Skin of body (tissue), 2 donors: ENCODE data around the gene PITX1. TPM values are rescaled to one million over a fixed set of nuclear protein-coding genes. Genes with fewer than 3 reads are reported as not detected.
"Not testable (repeated sequence)": the region's sequence is repeated elsewhere in the genome, so short reads cannot be mapped to it uniquely, and the experiment has no call there.

Source experiments
- DNase-seq: peaks from one replicate; lab custom pipeline; 2025; lab: John Stamatoyannopoulos, UW
- total RNA-seq: library from RNA; depleted of rRNA; stranded (reverse); fragments of >200 nt; gene quantifications from one replicate; pipeline ENCODE4 v1.2.3, GENCODE V29; 2014

Gene PITX1
- 1.1 TPM for total RNA-seq

DNA sequence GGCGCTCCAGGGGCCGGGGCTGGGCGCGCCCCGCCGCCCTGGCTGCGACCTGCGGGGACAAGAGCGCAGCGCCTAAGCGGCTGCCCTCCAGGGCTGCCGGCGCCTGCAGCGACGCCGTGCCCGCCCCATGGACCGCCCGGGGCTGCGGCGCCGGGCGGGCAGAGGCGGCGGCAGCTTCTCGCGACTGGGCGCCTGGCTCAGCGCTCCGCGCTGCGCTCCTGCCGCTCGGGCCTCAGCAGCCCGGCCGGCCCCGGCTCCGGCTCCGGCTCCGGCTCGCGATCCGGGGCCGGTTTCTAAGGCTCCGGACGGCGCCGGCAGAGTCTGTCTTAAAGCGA is at the start of gene PITX1:
Gene PITX1, minus strand, starts transcription at position 328 of the 335 bp plus-strand sequence. CDS start 347 bp downstream, outside the sequence.
- no peak for DNase-seq

- DNase-seq: not testable (repeated sequence)
Measured at GRCh38 chr5:135083334-135083733, 49.3 kb upstream of the PITX1 start.

- DNase-seq: no peak
Measured at GRCh38 chr5:135081240-135081639, 47.2 kb upstream of the PITX1 start.

DNA sequence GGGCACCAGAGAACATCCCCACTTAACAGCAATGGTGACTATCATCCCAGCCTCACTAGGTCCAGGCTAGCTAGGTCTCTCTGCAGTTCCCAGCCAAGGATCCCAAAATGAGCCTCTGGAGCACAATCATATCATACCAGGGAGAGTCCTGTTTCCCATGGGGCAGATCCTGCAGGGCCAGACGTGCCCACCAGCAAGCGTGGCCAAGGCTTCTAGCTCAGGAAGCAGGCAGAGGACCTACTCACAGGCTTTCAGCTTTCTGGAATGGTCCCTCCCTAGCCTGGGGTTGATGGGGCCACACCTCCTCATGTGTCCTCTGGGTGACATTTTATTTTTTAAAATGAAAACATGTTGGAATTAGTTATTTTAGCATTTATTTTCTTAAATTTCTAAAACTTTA is 45.7 kb upstream of the PITX1 start:
- DNase-seq: no peak

GRCh38 chr5:135079099-135079681 is 45.2 kb upstream of the PITX1 start:
- DNase-seq: no peak

DNA sequence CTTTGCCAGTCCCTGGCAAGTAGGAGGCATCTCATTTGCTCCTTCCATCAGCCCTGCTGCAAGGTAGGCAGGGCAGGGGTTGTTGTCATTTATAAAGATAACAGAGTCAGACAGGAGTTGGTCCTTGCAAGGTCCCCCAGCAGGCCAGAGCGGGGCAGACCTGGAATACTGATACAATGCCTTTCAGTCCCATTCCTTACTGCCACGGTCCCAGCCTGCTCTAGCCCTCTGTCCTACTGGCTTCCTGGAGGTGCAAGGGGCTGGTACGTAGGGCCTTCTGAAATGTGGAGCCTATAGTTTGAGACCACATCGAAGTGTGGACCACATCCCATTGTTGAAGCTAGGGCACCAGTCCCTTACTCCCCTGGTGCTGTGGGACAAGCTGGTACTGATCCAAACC is 42.8 kb upstream of the PITX1 start:
- DNase-seq: no peak

GRCh38 chr5:135076051-135076491 is 42.0 kb upstream of the PITX1 start:
- no peak for DNase-seq

DNA sequence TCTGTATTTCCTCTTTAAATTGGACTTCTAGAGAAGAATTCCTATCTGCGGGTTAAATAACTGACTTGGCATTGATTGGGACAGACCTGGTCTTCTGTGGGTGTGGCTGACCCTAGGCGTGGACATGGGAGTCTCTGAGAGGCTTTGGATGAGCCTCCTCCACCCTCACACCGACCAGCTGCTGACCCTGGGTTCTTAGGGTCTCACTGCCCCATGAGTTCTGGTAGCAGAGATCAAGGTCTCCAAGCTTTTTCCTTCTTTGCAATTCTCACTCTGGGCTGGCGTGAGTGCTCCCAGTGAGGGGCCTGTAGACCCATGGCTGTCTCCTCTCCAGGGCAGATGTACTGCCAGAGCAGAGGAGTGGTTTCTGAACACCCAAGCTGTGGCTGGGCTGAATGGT is 41.6 kb upstream of the PITX1 start:
- DNase-seq: no peak

- no peak for DNase-seq
Measured at GRCh38 chr5:135073761-135074345, 39.8 kb upstream of the PITX1 start.

- no peak for DNase-seq
Measured at GRCh38 chr5:135072387-135073281, 38.6 kb upstream of the PITX1 start.

GRCh38 chr5:135071311-135071710 is 37.3 kb upstream of the PITX1 start:
- DNase-seq: no peak

- no peak for DNase-seq
Measured at GRCh38 chr5:135069895-135070657, 36.0 kb upstream of the PITX1 start.

DNA sequence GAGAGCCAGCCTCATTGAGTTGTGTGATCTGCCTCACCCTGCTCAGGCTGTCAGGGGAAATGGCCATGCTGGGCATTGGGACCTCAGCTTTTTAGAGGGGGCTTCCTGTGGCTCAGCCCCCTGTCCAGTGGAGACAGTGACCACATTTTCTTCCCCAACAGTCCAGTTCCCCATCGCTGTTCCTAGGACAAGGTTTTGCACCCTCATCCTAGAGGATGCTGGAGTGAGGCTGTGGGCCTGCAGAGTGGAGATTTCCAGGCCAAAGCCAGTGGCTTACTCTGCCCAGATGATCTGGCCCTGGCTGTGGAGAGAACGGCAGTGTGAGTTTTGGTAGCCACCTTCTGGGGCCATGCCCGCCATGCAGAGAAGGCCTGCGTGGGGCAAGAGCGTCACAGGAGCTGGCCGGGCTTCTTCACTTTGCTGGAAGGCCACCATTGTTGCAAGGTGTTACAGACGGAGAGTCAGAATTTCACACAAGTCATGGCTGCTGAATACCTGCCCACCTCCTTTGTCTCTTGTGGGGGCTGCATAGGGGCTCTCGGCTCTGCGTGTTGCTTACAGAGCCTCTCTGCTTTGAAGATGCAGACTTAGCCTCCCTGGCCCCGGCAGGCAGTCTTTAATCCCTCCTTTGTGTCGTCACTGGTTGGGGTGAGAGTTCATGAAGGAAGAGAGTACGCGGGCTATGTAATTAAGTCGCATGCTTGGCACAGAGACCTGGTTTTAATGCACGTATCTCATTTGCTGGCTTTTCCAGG is 35.2 kb upstream of the PITX1 start:
- DNase-seq: no peak

DNA sequence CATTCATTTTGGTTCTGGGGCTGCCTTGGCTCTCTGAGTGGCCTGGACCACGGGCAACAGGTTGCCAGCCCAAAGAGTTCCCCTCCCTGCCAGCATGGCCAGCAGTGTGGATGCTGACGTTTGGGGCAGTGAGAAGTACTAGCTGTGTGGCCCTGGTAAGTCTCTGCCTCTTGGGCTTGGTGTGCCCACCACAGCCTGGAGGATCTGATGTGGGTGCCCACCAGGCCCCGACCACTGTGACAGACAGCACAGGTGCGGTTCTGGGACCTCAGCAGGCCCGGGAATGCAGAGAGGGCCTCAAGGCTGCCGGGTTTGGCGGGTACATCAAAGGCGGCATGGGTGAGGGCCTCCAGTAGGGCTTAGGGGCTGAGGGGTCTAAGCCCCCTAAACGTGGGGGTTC is 33.6 kb upstream of the PITX1 start:
- no peak for DNase-seq

GRCh38 chr5:135066781-135067180 is 32.8 kb upstream of the PITX1 start:
- DNase-seq: no peak

DNA sequence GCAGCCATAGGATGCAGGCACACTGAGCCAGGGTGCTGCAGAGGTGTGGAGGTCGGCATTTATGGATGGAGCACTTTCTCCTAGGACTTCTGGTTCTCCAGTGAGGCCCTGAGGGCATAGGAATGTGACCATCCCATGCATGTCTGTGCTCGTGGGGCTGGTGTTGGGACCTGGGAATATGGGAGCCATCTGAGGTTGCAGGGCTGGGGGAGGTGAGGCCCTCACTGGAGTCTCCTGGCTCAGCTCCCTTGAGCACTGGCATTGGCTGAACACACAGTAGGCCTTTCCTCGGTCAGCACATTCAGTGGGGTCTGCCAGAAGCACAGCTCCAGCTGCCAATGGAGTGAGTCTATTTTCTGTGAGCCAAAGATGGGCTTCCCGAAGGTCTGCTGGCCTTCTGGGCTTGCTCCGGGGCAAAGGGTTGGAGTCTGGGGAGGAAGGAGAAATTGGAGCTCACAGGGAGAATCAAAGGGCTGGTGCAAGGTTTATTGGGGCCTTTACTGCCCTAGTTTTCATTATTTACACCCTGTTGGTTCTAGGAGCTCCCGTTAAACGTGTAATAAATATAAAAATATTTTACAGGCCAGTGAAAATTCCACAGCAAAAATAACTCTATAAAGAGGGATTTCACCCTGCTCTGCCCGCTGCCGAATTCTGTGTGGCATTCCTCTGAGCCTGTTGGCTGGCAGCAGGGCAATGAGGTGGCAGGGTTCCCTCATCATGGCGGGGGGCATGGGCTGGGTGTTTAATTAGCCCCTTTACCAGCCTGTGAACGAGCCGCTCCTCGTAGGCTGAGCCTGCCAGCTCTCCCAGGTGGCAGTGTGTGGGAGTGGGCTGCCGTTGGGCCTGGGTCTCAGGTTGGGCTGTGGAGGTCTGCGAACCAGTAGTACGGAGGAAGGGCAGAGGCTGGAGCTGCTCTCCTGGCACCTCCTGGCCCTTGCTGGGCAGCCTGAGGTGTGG is 31.6 kb upstream of the PITX1 start:
- no peak for DNase-seq

DNA sequence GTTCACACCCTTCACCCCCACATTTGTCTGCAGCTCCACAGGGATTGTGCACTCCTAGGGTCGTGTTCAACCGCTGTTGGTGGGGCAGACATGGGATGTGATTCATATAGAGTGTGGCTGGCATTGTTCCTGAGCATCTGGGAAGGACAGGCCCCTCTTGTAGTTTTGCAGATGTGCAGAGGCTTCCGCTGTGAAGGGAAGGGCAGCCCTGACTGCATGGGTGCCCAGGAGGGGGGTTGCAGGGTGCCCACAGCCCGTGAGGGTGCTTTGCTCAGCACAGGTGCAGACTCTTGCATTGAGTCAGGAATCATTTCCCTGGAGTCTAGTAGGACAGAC is 30.2 kb upstream of the PITX1 start:
- no peak for DNase-seq

- DNase-seq: no peak
Measured at GRCh38 chr5:135063511-135064234, 29.6 kb upstream of the PITX1 start.

DNA sequence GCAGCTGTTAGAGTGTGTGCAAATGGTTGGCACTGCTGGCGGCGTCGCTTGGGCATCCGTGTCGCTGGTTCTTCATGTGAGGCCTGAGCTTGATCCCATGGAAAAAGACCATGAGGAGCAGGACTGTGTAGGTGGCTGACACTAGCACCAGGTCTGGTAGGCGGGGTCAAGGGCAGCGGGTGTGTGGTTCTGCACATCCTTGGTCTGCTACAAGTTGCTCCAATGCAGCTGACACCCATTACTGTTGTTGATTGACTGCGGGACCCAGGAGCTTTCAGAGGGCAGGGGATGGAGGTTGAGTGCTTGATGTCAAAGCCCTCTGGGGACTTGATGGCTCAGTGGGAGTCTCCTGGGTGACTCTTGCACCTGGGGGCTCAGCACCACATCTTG is 29.0 kb upstream of the PITX1 start:
- no peak for DNase-seq
